Heart right ventricle (tissue), 16 donors: ENCODE results near the gene B3GALT5. TPM values are rescaled to one million over a fixed set of nuclear protein-coding genes. Genes with fewer than 3 reads are reported as not detected.

Source experiments
- ATAC-seq, 8 donors: fragments of 200-7000 bp; cut with Tn5 transposase; one replicate each; pipeline ENCODE4 v1.9.1; 2020; ENCODE audit warnings: mild to moderate bottlenecking in 8 of 8, moderate library complexity in 8 of 8, moderate number of reproducible peaks in 1 of 8
- DNase-seq, 2 donors: peaks; one replicate each; pipeline ENCODE4 v3.0.0-alpha.2; 2020
- H3K27ac ChIP-seq, 10 donors: fragments of 200-600 bp; sonication (generic) in 2 of 10; one replicate each; pipeline versions ENCODE4 v1.5.0 to v1.8.0; 2020 to 2022; ENCODE audit warnings: mild to moderate bottlenecking in 3 of 10
- H3K27me3 ChIP-seq, 7 donors: fragments of 200-600 bp; one replicate each; pipeline ENCODE4 v1.8.0; 2021 to 2022; ENCODE audit warnings: mild to moderate bottlenecking in 2 of 7
- H3K36me3 ChIP-seq, 9 donors: fragments of 200-600 bp; sonication (generic) in 1 of 9; one replicate each; pipeline versions ENCODE4 v1.5.0 to v1.8.0; 2020 to 2022; ENCODE audit warnings: mild to moderate bottlenecking in 2 of 9
- H3K4me1 ChIP-seq, 9 donors: fragments of 200-600 bp; sonication (generic) in 1 of 9; one replicate each; pipeline versions ENCODE4 v1.5.0 to v1.8.0; 2020 to 2022; ENCODE audit warnings: mild to moderate bottlenecking in 4 of 9
- H3K4me3 ChIP-seq, 10 donors: fragments of 200-600 bp; sonication (generic) in 2 of 10; one replicate each; pipeline versions ENCODE4 v1.5.0 to v1.8.0; 2020 to 2022; ENCODE audit warnings: mild to moderate bottlenecking in 7 of 10, moderate library complexity in 2 of 10
- H3K9me3 ChIP-seq, 11 donors: fragments of 200-600 bp in 10 of 11; sonication (generic) in 2 of 11; one replicate each; pipeline versions ENCODE4 v1.5.0 to v1.8.0; 2013 to 2022; ENCODE audit warnings: mild to moderate bottlenecking in 2 of 11, control low read depth in 1 of 11, moderate library complexity in 1 of 11
- WGBS, 2 donors: extraction: QIAGEN DNeasy Blood & Tissue Kit; methylation state at CpG; one replicate each; pipeline ENCODE4 v1.1.7; 2013; ENCODE audit warnings: inconsistent platforms in 1 of 2; 5-methylcytosine and 5-hydroxymethylcytosine counted together
- intact Hi-C, 10 donors: fragments of 100-400 bp; cut with DNase I; formaldehyde crosslinking; loops; one replicate each; pipeline versions ENCODE4 v1.11.1 to v1.14.2; 2022
- polyA plus RNA-seq, 2 donors: library from polyadenylated mRNA; stranded (reverse); fragments of 200-250 nt; gene quantifications; one replicate each; pipeline ENCODE4 v1.2.3, GENCODE V29; 2013
- total RNA-seq, 10 donors: library from RNA; stranded (reverse); fragmentation: NEBNext Ultra II Directional in 3 of 10; extraction: Animal tissue kit (Norgen Biotek cat#: 25700) in 3 of 10; gene quantifications; one replicate each; pipeline versions ENCODE4 v1.2.1 to v1.2.4, GENCODE V29; 2021 to 2023
- TF ChIP-seq, protein P1 (sequence below), 9 donors: fragments of 200-600 bp; sonication (generic) in 2 of 9; IDR thresholded peaks; one replicate each; pipeline versions ENCODE4 v1.5.0 to v1.8.0; 2021 to 2022; ENCODE audit warnings: antibody characterized with exemption in 9 of 9, mild to moderate bottlenecking in 5 of 9, moderate library complexity in 1 of 9
- donor health status: Arrhythmogenic right ventricular cardiomyopathy.
- donor health status: ischemic (EF 13 %, LVEDD 7.1; RV severe dilation, severe dysfunction).
- donor health status: healthy with polysubstance abuse.
- donor health status: DM: no; HTN: yes; CAD: no.
- donor health status: DM: no; HTN: no; CAD: no.
- donor health status: ischemic (EF 25% LVEDD 6.9; RV normal size, moderate dysfunction).
- donor health status: ischemic (EF 25% LVEDD 5.7; RV mildly dilated, moderate dysfunction).
- donor health status: healthy.
- donor health status: DM: yes; HTN: yes; CAD: no.
- donor health status: Ischemic cardiomyopathy.
- donor health status: ischemic (EF 35%, LVEDD 5.7; RV mildly dilated, moderate dysfunction).
- donor health status: nonischemic (EF 11% LVEDD 7.7; RV severe dilation, severe dysfunction).
- donor health status: DM: yes; HTN: yes; CAD: no.
- donor health status: PGD.
- donor health status: ischemic (EF 29% LVEDD 5.4; RV normal size, mild dysfunction).
- donor health status: nonischemic (EF 23%, LVEDD 6.1; RV moderate dilation, normal function).

Gene B3GALT5
- total and polyA plus RNA-seq, 12 donors: under 0.01 to 0.81 (median 0.15) TPM; not detected in 1

DNA sequence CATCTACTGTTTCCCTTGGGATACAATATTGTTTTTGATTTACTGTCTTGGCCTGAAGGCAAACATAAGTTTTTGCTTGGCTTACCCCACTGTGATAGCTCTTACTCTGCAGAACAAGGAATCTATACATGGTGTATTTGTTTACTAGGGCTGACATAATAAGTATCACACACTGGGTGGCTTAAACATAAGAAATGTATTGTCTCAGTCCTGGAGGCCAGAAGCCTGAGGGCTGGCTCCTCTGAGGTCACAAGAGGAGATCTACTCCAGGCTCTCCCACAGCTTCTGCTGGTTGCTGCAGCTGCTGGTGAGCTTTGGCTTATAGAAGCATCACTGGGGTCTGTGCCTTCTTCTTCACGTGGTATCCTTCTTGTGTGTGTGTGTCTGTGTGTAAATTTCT, 101.6 kb downstream of the B3GALT5 start:
- H3K27me3 ChIP-seq: peaks cover 0 to 10% (median 2%) of the 10 kb centered on the region in 7 donors
- WGBS, 2 donors: 83% methylated on average over 1 of the region's 1 CpG
- H3K4me3 ChIP-seq: no peak overlapping the region
- H3K4me1 ChIP-seq: peaks cover 0 to 7% (median 0%) of the 10 kb centered on the region in 9 donors
- DNase-seq: no peak
- H3K36me3 ChIP-seq: no peaks in the 10 kb centered on the region
- no peak overlapping the region for H3K27ac ChIP-seq
- H3K9me3 ChIP-seq: no peaks in the 10 kb centered on the region
- intact Hi-C loops: loop anchor here in 5 of 10 donors (2.0 to 5.0 kb wide), 3 partner anchors 187 to 196 kb away; no protein-coding TSS in a partner anchor
- ATAC-seq: no peak
- TF ChIP-seq, protein P1, sequence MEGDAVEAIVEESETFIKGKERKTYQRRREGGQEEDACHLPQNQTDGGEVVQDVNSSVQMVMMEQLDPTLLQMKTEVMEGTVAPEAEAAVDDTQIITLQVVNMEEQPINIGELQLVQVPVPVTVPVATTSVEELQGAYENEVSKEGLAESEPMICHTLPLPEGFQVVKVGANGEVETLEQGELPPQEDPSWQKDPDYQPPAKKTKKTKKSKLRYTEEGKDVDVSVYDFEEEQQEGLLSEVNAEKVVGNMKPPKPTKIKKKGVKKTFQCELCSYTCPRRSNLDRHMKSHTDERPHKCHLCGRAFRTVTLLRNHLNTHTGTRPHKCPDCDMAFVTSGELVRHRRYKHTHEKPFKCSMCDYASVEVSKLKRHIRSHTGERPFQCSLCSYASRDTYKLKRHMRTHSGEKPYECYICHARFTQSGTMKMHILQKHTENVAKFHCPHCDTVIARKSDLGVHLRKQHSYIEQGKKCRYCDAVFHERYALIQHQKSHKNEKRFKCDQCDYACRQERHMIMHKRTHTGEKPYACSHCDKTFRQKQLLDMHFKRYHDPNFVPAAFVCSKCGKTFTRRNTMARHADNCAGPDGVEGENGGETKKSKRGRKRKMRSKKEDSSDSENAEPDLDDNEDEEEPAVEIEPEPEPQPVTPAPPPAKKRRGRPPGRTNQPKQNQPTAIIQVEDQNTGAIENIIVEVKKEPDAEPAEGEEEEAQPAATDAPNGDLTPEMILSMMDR (IDR thresholded peaks at IDR 0.05): no peak

DNA sequence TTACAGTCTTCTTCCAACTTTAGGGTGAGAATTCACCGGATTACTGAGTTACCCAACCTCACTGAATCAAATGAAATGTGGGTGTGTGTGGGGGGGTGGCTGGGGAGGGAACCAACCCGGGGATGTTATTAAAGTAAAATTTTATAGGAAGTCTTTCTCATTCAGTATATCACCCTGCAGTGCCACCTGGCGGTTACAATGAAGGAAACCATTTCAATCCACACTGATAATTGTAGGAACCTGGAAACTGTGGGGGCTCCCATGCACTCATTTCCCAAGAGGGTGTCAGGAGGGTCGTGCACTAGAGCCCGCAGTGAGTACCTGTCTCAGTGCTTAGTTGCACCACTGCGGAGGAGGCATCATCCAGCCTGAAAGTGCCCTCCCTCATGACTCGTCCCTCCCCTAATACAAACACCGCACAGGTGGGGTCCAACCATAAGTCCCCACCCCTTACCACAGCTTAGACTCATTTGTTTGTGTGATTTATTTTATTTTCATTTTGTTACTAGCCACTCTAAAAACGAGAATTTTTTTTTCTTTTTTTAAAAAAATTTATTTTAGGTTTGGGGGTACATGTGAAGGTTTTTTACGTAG, 103.2 kb downstream of the B3GALT5 start:
- Histone ChIP-seq H3K36me3 (no peaks in the 10 kb centered on the region), H3K4me1 (peaks cover 0 to 12% (median 0%) of the 10 kb centered on the region in 9 donors), H3K27me3 (peaks cover 0 to 7% (median 2%) of the 10 kb centered on the region in 7 donors), H3K9me3 (no peaks in the 10 kb centered on the region), H3K27ac (no peak overlapping the region), H3K4me3 (no peak overlapping the region)
- TF ChIP-seq, protein P1 (IDR thresholded peaks at IDR 0.05): peak; percentile 52 to 83 (median 67)
- ATAC-seq (peak in 1 of 8 donors; percentile 22), DNase-seq (peak; percentile 16 to 52)
- intact Hi-C loops: loop anchor here in 7 of 10 donors (1.0 to 2.0 kb wide), 3 partner anchors 191 to 198 kb away; no protein-coding TSS in a partner anchor
- 31 to 34% methylated on average over 10 of the region's 10 CpGs for WGBS, 2 donors

DNA sequence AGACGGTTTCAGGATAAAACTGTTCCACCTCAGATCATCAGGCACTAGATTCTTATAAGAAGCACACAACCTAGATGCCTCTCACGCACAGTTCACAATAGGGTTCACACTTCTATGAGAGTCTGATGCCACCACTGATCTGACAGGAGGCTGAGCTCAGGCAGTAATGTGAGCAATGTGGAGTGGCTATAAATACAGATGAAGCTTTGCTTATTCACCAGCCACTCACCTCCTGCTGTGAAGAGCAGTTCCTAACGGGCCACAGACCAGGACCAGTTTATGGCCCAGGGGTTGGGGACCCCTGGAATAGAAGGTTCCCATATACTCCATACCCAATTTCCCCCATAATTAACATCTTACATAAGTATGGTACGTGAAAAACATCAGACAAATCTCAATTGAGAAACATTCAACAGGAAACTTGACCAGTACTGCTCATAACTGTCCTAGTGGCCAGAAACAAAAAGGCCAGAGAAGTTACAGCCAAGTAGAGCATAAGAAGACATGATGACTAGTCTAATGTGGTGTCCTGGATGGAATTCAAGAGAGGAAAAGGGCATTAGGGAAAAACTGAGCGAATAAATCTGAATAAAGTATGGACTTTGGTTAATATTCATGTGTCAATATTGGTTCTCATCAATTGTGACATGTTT, 107.5 kb downstream of the B3GALT5 start:
- peaks cover 0 to 7% (median 0%) of the 10 kb centered on the region in 7 donors for H3K27me3 ChIP-seq
- TF ChIP-seq, protein P1 (IDR thresholded peaks at IDR 0.05): peak in 1 of 9 donors; percentile 14
- intact Hi-C loops: no loop called here
- no peak overlapping the region for H3K4me3 ChIP-seq
- WGBS, 2 donors: 68 to 78% methylated on average over 5 of the region's 5 CpGs
- ATAC-seq (peak in 2 of 8 donors; percentile 44 to 57), DNase-seq (no peak)
- peaks cover 0 to 8% (median 0%) of the 10 kb centered on the region in 9 donors for H3K4me1 ChIP-seq
- H3K9me3 ChIP-seq: no peaks in the 10 kb centered on the region
- H3K36me3 ChIP-seq: no peaks in the 10 kb centered on the region
- no peak overlapping the region for H3K27ac ChIP-seq

DNA sequence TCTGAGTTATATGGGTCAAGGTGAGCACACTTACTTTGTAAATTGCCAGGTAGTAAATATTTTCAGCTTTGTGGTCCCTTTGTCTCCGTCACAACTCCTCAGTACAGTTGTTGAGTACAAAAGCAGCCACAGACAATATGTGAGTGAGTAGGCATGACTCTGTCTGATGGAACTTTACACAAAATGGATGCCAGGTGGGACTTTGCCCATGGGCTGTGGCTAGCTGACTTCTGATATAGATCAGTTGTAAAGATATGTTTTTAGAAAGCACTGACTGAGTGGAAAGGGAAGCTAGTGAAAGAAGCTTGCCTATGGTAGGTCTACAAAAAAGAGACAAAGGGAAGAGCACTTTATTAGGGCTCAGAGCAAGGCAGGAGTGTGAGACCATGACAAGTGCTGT, 109.1 kb downstream of the B3GALT5 start:
- H3K9me3 ChIP-seq: no peaks in the 10 kb centered on the region
- ATAC-seq: no peak
- H3K4me1 ChIP-seq: peaks cover 0 to 8% (median 0%) of the 10 kb centered on the region in 9 donors
- H3K27ac ChIP-seq: no peak overlapping the region
- no peaks in the 10 kb centered on the region for H3K36me3 ChIP-seq
- WGBS, 2 donors: 91 to 94% methylated on average over 1 of the region's 1 CpG
- TF ChIP-seq, protein P1 (IDR thresholded peaks at IDR 0.05): no peak
- no peak overlapping the region for H3K4me3 ChIP-seq
- peaks cover 0 to 7% (median 0%) of the 10 kb centered on the region in 7 donors for H3K27me3 ChIP-seq
- no peak for DNase-seq
- intact Hi-C loops: no loop called here

Other genes with a start within 250 kb of the B3GALT5 start
- gene LCA5L, start 167.2 kb upstream of the B3GALT5 start, total RNA-seq: 1 to 10 TPM in 3 of 10 donors, under 1 TPM in 7; 0.21 to 2.1 (median 0.78) TPM
- gene LCA5L, start 167.2 kb upstream of the B3GALT5 start, polyA plus RNA-seq: under 1 TPM; 0.58 to 0.95 TPM
- 100 to 1,000 TPM in 8 of 10 donors, 10 to 100 TPM in 2; 89.3 to 223 (median 144) TPM for gene SH3BGR, start 161.0 kb upstream of the B3GALT5 start, total RNA-seq
- 100 to 1,000 TPM in 1 of 2 donors, 10 to 100 TPM in 1; 87.8 to 243 TPM for gene SH3BGR, start 161.0 kb upstream of the B3GALT5 start, polyA plus RNA-seq
- gene IGSF5, start 132.2 kb downstream of the B3GALT5 start, total RNA-seq: 1 to 10 TPM; 3.0 to 6.2 (median 5.1) TPM
- gene IGSF5, start 132.2 kb downstream of the B3GALT5 start, polyA plus RNA-seq: 1 to 10 TPM; 1.2 to 1.7 TPM